Measurements from ENCODE around the gene BBX. TPM values are rescaled to one million over a fixed set of nuclear protein-coding genes. Genes with fewer than 3 reads are reported as not detected.

The BBX gene
- total RNA-seq, 1 donor from 2014 or later = 41.3 TPM

GRCh38 chr3:107803170-107803569 lies 280.4 kb downstream of the BBX start:
- Histone ChIP-seq H3K9me3 (replicated peaks) (no peaks in the 10 kb centered on the region), H3K4me3 (no peak overlapping the region), H3K27ac (replicated peaks) (no peak overlapping the region), H3K4me1 (peaks cover 4% of the 10 kb centered on the region), H3K36me3 (peaks cover 70% of the 10 kb centered on the region), H3K27me3 (ENCODE audit: low read depth) (no peaks in the 10 kb centered on the region)
- no peak for DNase-seq
- intact Hi-C loops (cut with micrococcal nuclease) = no loop called here
- no peak for TF ChIP-seq CTCF (IDR thresholded peaks at IDR 0.05; ENCODE audit: borderline replicate concordance)

- TF ChIP-seq CTCF (IDR thresholded peaks at IDR 0.05; ENCODE audit: borderline replicate concordance) = no peak
- Histone ChIP-seq H3K9me3 (replicated peaks) (no peaks in the 10 kb centered on the region), H3K4me3 (no peak overlapping the region), H3K36me3 (peaks cover 51% of the 10 kb centered on the region), H3K27me3 (ENCODE audit: low read depth) (no peaks in the 10 kb centered on the region), H3K27ac (replicated peaks) (no peak overlapping the region), H3K4me1 (no peaks in the 10 kb centered on the region)
- intact Hi-C loops (cut with micrococcal nuclease) = no loop called here
- no peak for DNase-seq
These were observed 283.3 kb downstream of the BBX start for GRCh38 chr3:107806021-107806420.

GRCh38 chr3:107806536-107806935 lies 283.8 kb downstream of the BBX start:
- Histone ChIP-seq H3K9me3 (replicated peaks) (no peaks in the 10 kb centered on the region), H3K27me3 (ENCODE audit: low read depth) (no peaks in the 10 kb centered on the region), H3K4me1 (no peaks in the 10 kb centered on the region), H3K4me3 (no peak overlapping the region), H3K36me3 (peaks cover 46% of the 10 kb centered on the region), H3K27ac (replicated peaks) (no peak overlapping the region)
- intact Hi-C loops (cut with micrococcal nuclease) = no loop called here
- DNase-seq = no peak
- no peak for TF ChIP-seq CTCF (IDR thresholded peaks at IDR 0.05; ENCODE audit: borderline replicate concordance)

GRCh38 chr3:107810171-107811071 lies 287.7 kb downstream of the BBX start:
- no peaks in the 10 kb centered on the region for H3K9me3 ChIP-seq (replicated peaks)
- no peak overlapping the region for H3K4me3 ChIP-seq
- no peaks in the 10 kb centered on the region for H3K27me3 ChIP-seq (ENCODE audit: low read depth)
- H3K27ac ChIP-seq (replicated peaks) = no peak overlapping the region
- H3K4me1 ChIP-seq = no peaks in the 10 kb centered on the region
- DNase-seq = no peak
- H3K36me3 ChIP-seq = peaks cover 15% of the 10 kb centered on the region
- no peak for TF ChIP-seq CTCF (IDR thresholded peaks at IDR 0.05; ENCODE audit: borderline replicate concordance)
- intact Hi-C loops (cut with micrococcal nuclease) = no loop called here

GRCh38 chr3:107813026-107813425 lies 290.3 kb downstream of the BBX start:
- intact Hi-C loops (cut with micrococcal nuclease) = no loop called here
- Histone ChIP-seq H3K27ac (replicated peaks) (no peak overlapping the region), H3K27me3 (ENCODE audit: low read depth) (peaks cover 4% of the 10 kb centered on the region), H3K4me3 (no peak overlapping the region), H3K9me3 (replicated peaks) (no peaks in the 10 kb centered on the region), H3K36me3 (peaks cover 3% of the 10 kb centered on the region), H3K4me1 (no peaks in the 10 kb centered on the region)
- no peak for TF ChIP-seq CTCF (IDR thresholded peaks at IDR 0.05; ENCODE audit: borderline replicate concordance)
- no peak for DNase-seq

All from left ventricle myocardium inferior (tissue), 1 donor.